HFF-Myc (cell line): ENCODE measurements around the gene FAM13A.
"Not testable (repeated sequence)": the region's sequence is repeated elsewhere in the genome, so short reads cannot be mapped to it uniquely, and the experiment has no call there.

Source experiments
- DNase-seq: peaks from one replicate; pipeline ENCODE4 v3.0.0-alpha.2; 2011; ENCODE audit warnings: low read depth; ENCODE audit errors: extremely low read depth
- H3K4me3 ChIP-seq: replicated peaks from 2 replicates; pipeline ENCODE4 v1.5.1; 2011; ENCODE audit warnings: low read depth, mild to moderate bottlenecking, control low read depth, low read length
- CTCF ChIP-seq: IDR thresholded peaks from 2 replicates; pipeline ENCODE4 v1.5.1; 2012; ENCODE audit warnings: mild to moderate bottlenecking, low read depth, low read length, control low read depth; ENCODE audit errors: missing control alignments

FAM13A gene

GRCh38 chr4:89000382-89000781 is 56.6 kb downstream of the FAM13A start:
- no peak for DNase-seq
- no peak for TF ChIP-seq CTCF
- H3K4me3 ChIP-seq = no peak overlapping the region

- no peak for TF ChIP-seq CTCF
- H3K4me3 ChIP-seq = no peak overlapping the region
- no peak for DNase-seq
These were observed 57.5 kb downstream of the FAM13A start for GRCh38 chr4:88999392-88999930.

DNA sequence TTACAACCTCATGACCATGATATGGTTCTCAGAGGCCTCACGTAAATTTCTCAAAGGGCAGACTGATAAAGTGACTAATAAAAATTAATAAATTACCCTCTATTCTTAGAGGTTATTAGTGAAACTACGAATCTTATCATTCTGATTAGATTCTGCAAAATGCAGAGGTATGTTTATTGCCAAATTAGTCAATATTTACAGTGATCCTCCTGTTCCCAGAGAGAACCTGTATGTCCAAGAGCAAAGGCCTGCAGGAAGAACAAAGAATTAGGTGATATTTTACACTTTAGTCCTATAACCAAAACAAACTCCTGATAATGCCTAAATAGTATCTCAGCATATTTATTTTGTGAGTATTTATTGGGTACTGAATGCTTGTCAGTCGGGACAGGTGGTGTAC is 58.1 kb downstream of the FAM13A start:
- no peak overlapping the region for H3K4me3 ChIP-seq
- DNase-seq = no peak
- no peak for TF ChIP-seq CTCF

GRCh38 chr4:88998001-88998400 is 59.0 kb downstream of the FAM13A start:
- no peak for DNase-seq
- no peak overlapping the region for H3K4me3 ChIP-seq
- TF ChIP-seq CTCF = no peak

DNA sequence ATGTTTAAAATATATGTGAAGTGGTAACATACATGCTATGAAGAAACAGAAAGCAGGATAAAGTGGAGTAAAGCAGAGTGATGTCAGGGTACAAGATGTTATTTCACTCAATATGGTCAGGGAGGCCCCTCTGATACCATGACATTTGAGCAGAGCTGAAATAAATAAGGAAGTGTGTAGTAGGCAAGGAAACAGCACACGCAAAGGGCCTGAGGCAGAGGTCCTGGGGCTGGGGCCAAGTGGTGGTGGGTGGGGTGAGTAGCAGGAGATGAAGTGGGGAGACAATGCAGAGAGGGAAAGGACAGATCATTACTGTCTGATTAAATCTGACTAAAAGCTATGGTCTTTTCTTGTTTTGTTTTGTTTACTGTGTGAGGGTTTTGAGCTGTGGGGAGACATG is 61.1 kb downstream of the FAM13A start:
- no peak overlapping the region for H3K4me3 ChIP-seq
- no peak for DNase-seq
- TF ChIP-seq CTCF = no peak

DNA sequence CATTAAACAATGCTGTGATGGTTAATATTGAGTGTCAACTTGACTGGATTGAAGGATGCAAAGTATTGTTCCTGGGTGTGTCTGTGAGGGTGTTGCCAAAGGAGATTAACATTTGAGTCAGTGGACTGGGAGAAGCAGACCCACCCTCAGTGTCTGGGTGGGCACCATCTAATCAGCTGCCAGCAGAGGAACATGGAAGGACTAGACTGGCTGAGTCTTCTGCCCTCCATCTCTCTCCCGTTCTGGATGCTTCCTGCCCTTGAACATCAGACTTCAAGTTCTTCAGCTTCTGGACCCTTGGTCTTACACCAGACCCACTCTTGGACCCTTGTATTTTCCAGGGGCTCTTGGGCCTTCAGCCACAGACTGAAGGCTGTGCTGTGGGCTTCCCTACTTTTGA is 61.7 kb downstream of the FAM13A start:
- not testable (repeated sequence) for H3K4me3 ChIP-seq, DNase-seq

DNA sequence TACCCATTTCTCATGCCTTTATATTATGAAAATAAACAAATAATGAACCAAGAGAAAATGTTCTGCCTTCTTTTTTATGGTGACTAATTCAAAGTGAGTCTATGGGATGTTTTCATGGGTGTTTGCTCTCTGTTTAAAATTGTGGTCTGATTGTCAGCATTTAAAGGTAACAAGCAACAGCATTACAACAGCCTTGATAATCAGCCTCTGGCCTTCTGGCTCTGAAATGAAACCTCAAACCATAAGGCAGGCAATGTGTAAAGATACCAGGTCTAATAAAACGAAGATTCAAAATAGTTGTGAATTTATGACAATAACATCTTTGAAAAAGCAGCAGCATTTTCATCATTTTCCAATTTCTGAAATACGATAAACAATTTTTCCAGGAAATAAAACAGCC is 63.7 kb downstream of the FAM13A start:
- DNase-seq = no peak
- TF ChIP-seq CTCF = no peak
- H3K4me3 ChIP-seq = no peak overlapping the region
